ENCODE measurements around the gene ATF2.

DNA sequence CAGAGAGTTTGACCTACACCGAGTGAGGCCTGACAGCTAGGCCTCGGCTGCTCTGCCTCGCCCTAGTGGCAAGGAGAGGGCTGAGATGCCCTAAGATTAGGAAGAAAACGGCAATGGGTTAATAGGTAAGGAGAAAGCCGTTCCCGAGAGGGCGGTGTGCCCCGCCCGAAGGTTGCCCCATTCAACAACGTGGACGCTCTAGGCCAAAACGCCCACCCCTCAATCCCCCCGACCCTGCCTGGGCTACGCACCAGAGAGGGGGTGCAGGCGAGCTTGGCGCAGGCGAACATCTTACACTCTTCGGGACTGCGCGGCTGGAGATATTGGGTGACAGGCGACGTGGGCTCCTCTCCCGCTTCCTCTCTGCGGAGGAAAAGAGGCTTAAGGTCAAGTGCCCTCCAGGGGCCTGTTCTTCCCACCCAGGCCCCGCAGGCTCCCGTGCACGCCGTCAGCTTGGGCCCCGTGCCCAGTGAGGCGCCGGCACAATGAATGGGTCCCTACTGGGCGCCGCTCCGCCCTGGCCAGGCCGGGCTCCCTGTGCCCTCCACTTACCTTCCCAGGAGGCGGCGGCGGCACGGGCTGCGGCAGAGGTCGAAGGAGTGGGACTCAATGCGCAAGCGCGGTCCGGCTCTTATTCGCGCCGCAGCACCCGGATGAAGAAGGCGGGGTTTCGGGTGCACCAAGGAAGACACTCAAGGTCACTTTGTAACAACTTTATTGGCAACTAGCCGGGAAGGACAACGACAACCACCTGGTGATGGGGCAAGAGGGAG lies 13.3 kb upstream of the ATF2 start, which contains the start of gene ATP5MC3:
- TF ChIP-seq L3MBTL2 (conservative IDR thresholded peaks at IDR 0.05) (peak; percentile 45; the same call in 1 of the 2 replicates), FOXA1 (IDR thresholded peaks at IDR 0.05) (no peak), FOXM1 (IDR thresholded peaks at IDR 0.05; ENCODE audit: borderline replicate concordance) (no peak), ARNT (IDR thresholded peaks at IDR 0.05) (no peak), HDGF (IDR thresholded peaks at IDR 0.05; ENCODE audit: borderline replicate concordance) (no peak), ELF4 (IDR thresholded peaks at IDR 0.05) (peak; percentile 20; the same call in 1 of the 2 replicates), LEF1 (IDR thresholded peaks at IDR 0.05; ENCODE audit: borderline replicate concordance) (no peak)

Data from HEK293T (cell line).